Thyroid gland (tissue), 4 donors: ENCODE measurements around the gene PSIP1. TPM values are rescaled to one million over a fixed set of nuclear protein-coding genes. Genes with fewer than 3 reads are reported as not detected.

Experiments
- DNase-seq, 2 donors: peaks; one replicate each; pipeline ENCODE4 v3.0.0-alpha.2; 2019
- H3K27ac ChIP-seq, 3 donors: fragments of 200-600 bp; sonication (generic); 1 replicate in 2 of 3; 2 replicates in 1 of 3; pipeline ENCODE4 v1.5.1; 2016 to 2019; ENCODE audit warnings: mild to moderate bottlenecking in 1 of 3, moderate library complexity in 1 of 3
- H3K27me3 ChIP-seq: fragments of 200-600 bp; sonication (generic); one replicate; pipeline ENCODE4 v1.5.1; 2019
- H3K36me3 ChIP-seq, 2 donors: fragments of 200-600 bp; sonication (generic); one replicate each; pipeline ENCODE4 v1.5.1; 2016 to 2019
- H3K4me1 ChIP-seq, 2 donors: fragments of 200-600 bp; sonication (generic); one replicate each; pipeline ENCODE4 v1.5.1; 2017 to 2019
- H3K4me3 ChIP-seq, 3 donors: fragments of 200-600 bp; sonication (generic); replicated peaks in 1 of 3; 1 replicate in 2 of 3; 2 replicates in 1 of 3; pipeline ENCODE4 v1.5.1; 2016; ENCODE audit warnings: mild to moderate bottlenecking in 1 of 3
- H3K9me3 ChIP-seq: fragments of 200-600 bp; sonication (generic); one replicate; pipeline ENCODE4 v1.5.1; 2017
- CTCF ChIP-seq, 6 experiments: fragments of 200-600 bp in 3 of 6; fragments of 450-650 bp in 3 of 6; sonication (generic) in 3 of 6; IDR thresholded peaks; one replicate each; pipeline ENCODE4 v1.5.1; 2016 to 2019; ENCODE audit warnings: antibody characterized with exemption in 6 of 6, mild to moderate bottlenecking in 2 of 6, inconsistent platforms in 1 of 6, moderate library complexity in 1 of 6
- POLR2A ChIP-seq, 2 donors: fragments of 450-650 bp; IDR thresholded peaks; one replicate each; pipeline ENCODE4 v1.6.1; 2017; ENCODE audit warnings: antibody characterized with exemption in 2 of 2, mild to moderate bottlenecking in 2 of 2, moderate library complexity in 1 of 2
- WGBS, 2 donors: methylation state at CpG; one replicate each; pipeline ENCODE4 v1.1.5; 2017; 5-methylcytosine and 5-hydroxymethylcytosine counted together
- intact Hi-C: fragments of 100-400 bp; cut with DNase I; formaldehyde crosslinking; loops from one replicate; pipeline ENCODE4 v1.15.1; 2023
- total RNA-seq, 4 donors: library from RNA; depleted of rRNA; stranded (reverse); fragments of >200 nt; gene quantifications; one replicate each; pipeline ENCODE4 v1.2.3, GENCODE V29; 2016

Gene PSIP1
- total RNA-seq, 4 donors from 2014 or later = 52.9 to 103 (median 62.7) TPM

GRCh38 chr9:15501803-15502202, 9.0 kb downstream of the PSIP1 start:
- DNase-seq = no peak
- Histone ChIP-seq H3K36me3 (peaks cover 0 to 6% of the 10 kb centered on the region in 2 donors), H3K27ac (no peak overlapping the region), H3K27me3 (no peaks in the 10 kb centered on the region), H3K9me3 (no peaks in the 10 kb centered on the region), H3K4me1 (no peaks in the 10 kb centered on the region), H3K4me3 (no peak overlapping the region)
- intact Hi-C loops = no loop called here
- TF ChIP-seq CTCF (IDR thresholded peaks at IDR 0.05) = no peak
- no peak for TF ChIP-seq POLR2A (IDR thresholded peaks at IDR 0.05)
- WGBS, 2 donors = 92 to 95% methylated on average over 5 of the region's 5 CpGs

- Histone ChIP-seq H3K9me3 (no peaks in the 10 kb centered on the region), H3K4me1 (no peaks in the 10 kb centered on the region), H3K27me3 (no peaks in the 10 kb centered on the region), H3K27ac (no peak overlapping the region), H3K4me3 (no peak overlapping the region), H3K36me3 (peaks cover 0 to 4% of the 10 kb centered on the region in 2 donors)
- DNase-seq = no peak
- intact Hi-C loops = no loop called here
- WGBS, 2 donors = 61 to 62% methylated on average over 6 of the region's 6 CpGs
- TF ChIP-seq POLR2A (IDR thresholded peaks at IDR 0.05) (no peak), CTCF (IDR thresholded peaks at IDR 0.05) (no peak)
Observed at GRCh38 chr9:15501179-15501578, 9.6 kb downstream of the PSIP1 start.

GRCh38 chr9:15499139-15499538, 11.6 kb downstream of the PSIP1 start:
- TF ChIP-seq CTCF (IDR thresholded peaks at IDR 0.05) = no peak
- TF ChIP-seq POLR2A (IDR thresholded peaks at IDR 0.05) = no peak
- no peak for DNase-seq
- no peaks in the 10 kb centered on the region for H3K36me3 ChIP-seq
- no peaks in the 10 kb centered on the region for H3K9me3 ChIP-seq
- no peak overlapping the region for H3K4me3 ChIP-seq
- intact Hi-C loops = no loop called here
- no peaks in the 10 kb centered on the region for H3K4me1 ChIP-seq
- 70 to 79% methylated on average over 2 of the region's 2 CpGs for WGBS, 2 donors
- no peak overlapping the region for H3K27ac ChIP-seq
- H3K27me3 ChIP-seq = no peaks in the 10 kb centered on the region

- TF ChIP-seq CTCF (IDR thresholded peaks at IDR 0.05) (no peak), POLR2A (IDR thresholded peaks at IDR 0.05) (no peak)
Observed at GRCh38 chr9:15498246-15498995, 12.3 kb downstream of the PSIP1 start.

GRCh38 chr9:15492485-15493150, 18.2 kb downstream of the PSIP1 start:
- no peaks in the 10 kb centered on the region for H3K9me3 ChIP-seq
- no peak for DNase-seq
- no peak overlapping the region for H3K4me3 ChIP-seq
- H3K27ac ChIP-seq = no peak overlapping the region
- intact Hi-C loops = no loop called here
- H3K27me3 ChIP-seq = no peaks in the 10 kb centered on the region
- H3K36me3 ChIP-seq = no peaks in the 10 kb centered on the region
- H3K4me1 ChIP-seq = no peaks in the 10 kb centered on the region
- 92 to 96% methylated on average over 10 to 13 of the region's 13 CpGs for WGBS, 2 donors
- TF ChIP-seq POLR2A (IDR thresholded peaks at IDR 0.05) (no peak), CTCF (IDR thresholded peaks at IDR 0.05) (no peak)

More at GRCh38 chr9:15498246-15498995, 12.3 kb downstream of the PSIP1 start:
- intact Hi-C loops = no loop called here
- Histone ChIP-seq H3K36me3 (no peaks in the 10 kb centered on the region), H3K4me1 (no peaks in the 10 kb centered on the region), H3K4me3 (no peak overlapping the region), H3K27ac (no peak overlapping the region), H3K9me3 (no peaks in the 10 kb centered on the region), H3K27me3 (no peaks in the 10 kb centered on the region)
- WGBS, 2 donors = 94 to 98% methylated on average over 13 of the region's 13 CpGs
- no peak for DNase-seq
